PFSK-1 (cell line): ENCODE measurements around the gene RELT.

Experiments
- FOXP2 ChIP-seq: optimal IDR thresholded peaks from 2 replicates; pipeline ENCODE3; 2011; ENCODE audit warnings: borderline replicate concordance, control low read depth, inconsistent platforms; ENCODE audit not compliant: insufficient read depth; ENCODE audit errors: extremely low read length, extremely low read depth
- POLR2AphosphoS5 ChIP-seq: IDR thresholded peaks from 2 replicates; pipeline ENCODE4 v1.6.1; 2012; ENCODE audit warnings: low read depth, mild to moderate bottlenecking, control low read depth, low read length, moderate library complexity
- REST ChIP-seq, 2 experiments: IDR thresholded peaks; 2 replicates each; pipeline versions ENCODE4 v1.6.1 to v1.8.0; 2011 to 2012; ENCODE audit warnings: low read depth in 2 of 2, low read length in 2 of 2, control low read depth in 1 of 2, inconsistent platforms in 1 of 2, mild to moderate bottlenecking in 1 of 2, moderate library complexity in 1 of 2; ENCODE audit not compliant: insufficient read depth in 1 of 2
- SIN3A ChIP-seq: IDR thresholded peaks from 2 replicates; pipeline ENCODE4 v1.6.1; 2012; ENCODE audit warnings: mild to moderate bottlenecking, low read length, moderate library complexity, borderline replicate concordance; ENCODE audit not compliant: insufficient read depth
- TAF1 ChIP-seq: IDR thresholded peaks from 2 replicates; pipeline ENCODE4 v1.6.1; 2012; ENCODE audit warnings: low read length, control low read depth, borderline replicate concordance; ENCODE audit not compliant: insufficient read depth

Gene RELT

GRCh38 chr11:73394416-73395296 is 18.5 kb downstream of the RELT start:
- TF ChIP-seq SIN3A (no peak), TAF1 (no peak), REST (IDR thresholded peaks at IDR 0.05; ENCODE audit: insufficient read depth in 1 of 2, low read depth in 2 of 2, low read length in 2 of 2) (no peak), FOXP2 (no peak), POLR2AphosphoS5 (no peak)

GRCh38 chr11:73395297-73396208 is 19.4 kb downstream of the RELT start:
- TF ChIP-seq TAF1 (no peak), POLR2AphosphoS5 (peak; percentile 17; the same call in 1 of the 2 replicates)

- no peak for TF ChIP-seq FOXP2
- 0 out of 2 replicates have a peak, but pooled peaks have one; percentile 6 for TF ChIP-seq POLR2AphosphoS5
- TF ChIP-seq TAF1: no peak
Observed at GRCh38 chr11:73396251-73396930, 20.2 kb downstream of the RELT start.

GRCh38 chr11:73396985-73397384 is 20.8 kb downstream of the RELT start:
- no peak for TF ChIP-seq SIN3A
- no peak for TF ChIP-seq TAF1
- TF ChIP-seq FOXP2: no peak
- TF ChIP-seq POLR2AphosphoS5: no peak
- no peak for TF ChIP-seq REST (IDR thresholded peaks at IDR 0.05; ENCODE audit: insufficient read depth in 1 of 2, low read depth in 2 of 2, low read length in 2 of 2)

GRCh38 chr11:73397468-73398131 is 21.4 kb downstream of the RELT start:
- no peak for TF ChIP-seq TAF1
- no peak for TF ChIP-seq POLR2AphosphoS5

- TF ChIP-seq TAF1 (no peak), POLR2AphosphoS5 (no peak), SIN3A (no peak), FOXP2 (no peak), REST (IDR thresholded peaks at IDR 0.05; ENCODE audit: insufficient read depth in 1 of 2, low read depth in 2 of 2, low read length in 2 of 2) (no peak)
Observed at GRCh38 chr11:73398132-73398526, 21.9 kb downstream of the RELT start.
